Loucy (cell line): Measurements from ENCODE around the gene LOXHD1.

Experiments
- EZH2phosphoT487 ChIP-seq: fragments of 200-600 bp; IDR thresholded peaks from 2 replicates; pipeline ENCODE4 v1.6.1; 2018; ENCODE audit warnings: antibody characterized with exemption, mild to moderate bottlenecking, moderate library complexity, borderline replicate concordance
- TF ChIP-seq, protein P1 (sequence below): fragments of 200-600 bp; sonication (generic); conservative IDR thresholded peaks from 2 replicates; pipeline ENCODE4 v1.5.1; 2014; ENCODE audit warnings: mild to moderate bottlenecking, antibody characterized with exemption, low read length

DNA sequence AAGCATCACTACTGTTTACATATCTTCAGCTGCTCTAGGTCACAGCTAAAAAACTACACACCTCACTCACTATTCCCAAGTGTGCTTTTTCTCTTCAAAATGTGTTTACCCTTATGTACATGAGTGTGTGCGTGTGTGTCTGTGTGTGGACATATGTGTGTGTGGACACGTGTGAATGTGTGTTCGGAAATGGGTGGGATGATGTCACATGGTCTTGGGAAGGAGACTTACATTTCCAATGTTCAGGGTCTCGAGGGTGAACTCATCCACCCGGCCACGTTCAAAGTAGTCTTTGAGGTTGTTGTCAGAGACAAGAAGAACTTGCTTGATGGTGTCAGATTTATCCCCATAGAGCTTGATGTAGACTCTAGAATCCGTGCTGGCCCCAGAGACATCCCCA is 87.8 kb downstream of the LOXHD1 start:
- TF ChIP-seq, protein P1, sequence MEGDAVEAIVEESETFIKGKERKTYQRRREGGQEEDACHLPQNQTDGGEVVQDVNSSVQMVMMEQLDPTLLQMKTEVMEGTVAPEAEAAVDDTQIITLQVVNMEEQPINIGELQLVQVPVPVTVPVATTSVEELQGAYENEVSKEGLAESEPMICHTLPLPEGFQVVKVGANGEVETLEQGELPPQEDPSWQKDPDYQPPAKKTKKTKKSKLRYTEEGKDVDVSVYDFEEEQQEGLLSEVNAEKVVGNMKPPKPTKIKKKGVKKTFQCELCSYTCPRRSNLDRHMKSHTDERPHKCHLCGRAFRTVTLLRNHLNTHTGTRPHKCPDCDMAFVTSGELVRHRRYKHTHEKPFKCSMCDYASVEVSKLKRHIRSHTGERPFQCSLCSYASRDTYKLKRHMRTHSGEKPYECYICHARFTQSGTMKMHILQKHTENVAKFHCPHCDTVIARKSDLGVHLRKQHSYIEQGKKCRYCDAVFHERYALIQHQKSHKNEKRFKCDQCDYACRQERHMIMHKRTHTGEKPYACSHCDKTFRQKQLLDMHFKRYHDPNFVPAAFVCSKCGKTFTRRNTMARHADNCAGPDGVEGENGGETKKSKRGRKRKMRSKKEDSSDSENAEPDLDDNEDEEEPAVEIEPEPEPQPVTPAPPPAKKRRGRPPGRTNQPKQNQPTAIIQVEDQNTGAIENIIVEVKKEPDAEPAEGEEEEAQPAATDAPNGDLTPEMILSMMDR: no peak
- no peak for TF ChIP-seq EZH2phosphoT487
